Endothelial cell of umbilical vein (primary cell): ENCODE measurements around the gene TCERG1L. TPM values are rescaled to one million over a fixed set of nuclear protein-coding genes. Genes with fewer than 3 reads are reported as not detected.

Experiments
- BruUV-seq: library from RNA; stranded (reverse); fragments of 400-500 nt; replicated peaks from 2 replicates; lab custom pipeline; 2021; lab: Mats Ljungman, UMichigan
- CTCF ChIA-PET: fragments of 300-600, 350-600 bp; sonication (Branson Sonifier 250); formaldehyde crosslinking; loops from one replicate; lab custom pipeline; 2021; ENCODE audit warnings: antibody characterized with exemption, inconsistent platforms; lab: Charles Lee
- POLR2A ChIA-PET: fragments of 300-600, 350-600 bp; sonication (Branson Sonifier 250); formaldehyde crosslinking; loops from one replicate; lab custom pipeline; 2021; ENCODE audit warnings: antibody characterized with exemption, inconsistent platforms; lab: Charles Lee
- DNase-seq: peaks from one replicate; pipeline ENCODE4 v3.0.0-alpha.2; 2011; ENCODE audit warnings: low read depth, low spot score
- FAIRE-seq: peaks from 2 replicates; lab custom pipeline; 2011; peaks lifted over from hg19 to GRCh38; lab: Jason Lieb, UNC
- H2AFZ ChIP-seq: 2 replicates; pipeline ENCODE4 v1.6.0; 2012; ENCODE audit warnings: low read depth, low read length, control low read depth, inconsistent platforms
- H3K27ac ChIP-seq: 2 replicates; pipeline ENCODE4 v1.5.1; 2011; ENCODE audit warnings: low read depth, mild to moderate bottlenecking, control low read depth, low read length, moderate library complexity; ENCODE audit not compliant: insufficient read depth
- H3K27me3 ChIP-seq, 2 experiments: 2 replicates each; pipeline versions ENCODE4 v1.6.0 to v1.6.1; 2011; ENCODE audit warnings: low read length in 2 of 2, mixed read lengths in 1 of 2; ENCODE audit not compliant: control insufficient read depth in 2 of 2, insufficient read depth in 2 of 2
- H3K36me3 ChIP-seq, 2 experiments: 2 replicates in 1 of 2; 3 replicates in 1 of 2; pipeline ENCODE4 v1.5.1; 2011; ENCODE audit warnings: low read length in 2 of 2, mild to moderate bottlenecking in 1 of 2, moderate library complexity in 1 of 2; ENCODE audit not compliant: control insufficient read depth in 2 of 2, insufficient read depth in 2 of 2; ENCODE audit errors: extremely low read depth in 1 of 2
- H3K4me1 ChIP-seq: 3 replicates; pipeline ENCODE4 v1.5.1; 2011; ENCODE audit warnings: mild to moderate bottlenecking, low read length; ENCODE audit not compliant: control insufficient read depth, insufficient read depth; ENCODE audit errors: extremely low read depth
- H3K4me2 ChIP-seq: 2 replicates; pipeline ENCODE4 v1.6.1; 2011; ENCODE audit warnings: low read length, control low read depth, mixed read lengths; ENCODE audit not compliant: insufficient read depth
- H3K4me3 ChIP-seq, 3 experiments: fragments of 200-600 bp in 1 of 3; sonication (generic), shearing (Covaris generic) in 1 of 3; replicated peaks in 1 of 3; 2 replicates each; pipeline ENCODE4 v1.5.1; 2011 to 2016; ENCODE audit warnings: control low read depth in 3 of 3, low read length in 3 of 3, mild to moderate bottlenecking in 2 of 3, inconsistent platforms in 1 of 3, low read depth in 1 of 3, moderate library complexity in 1 of 3; ENCODE audit not compliant: insufficient read depth in 1 of 3
- H3K79me2 ChIP-seq: 2 replicates; pipeline ENCODE4 v1.6.0; 2012; ENCODE audit warnings: low read length, inconsistent platforms; ENCODE audit not compliant: control insufficient read depth, insufficient read depth
- H3K9ac ChIP-seq: replicated peaks from 2 replicates; pipeline ENCODE3; 2011; ENCODE audit warnings: low read length, control low read depth; ENCODE audit not compliant: insufficient read depth; ENCODE audit errors: extremely low read depth
- H3K9me1 ChIP-seq: replicated peaks from 3 replicates; pipeline ENCODE4 v1.6.0; 2011; ENCODE audit warnings: mild to moderate bottlenecking, low read length; ENCODE audit not compliant: control insufficient read depth, insufficient read depth; ENCODE audit errors: extremely low read depth
- H3K9me3 ChIP-seq: replicated peaks from 2 replicates; pipeline ENCODE4 v1.5.1; 2012; ENCODE audit warnings: low read length, inconsistent platforms; ENCODE audit not compliant: control insufficient read depth, insufficient read depth
- H4K20me1 ChIP-seq: replicated peaks from 2 replicates; pipeline ENCODE3; 2011; ENCODE audit warnings: mild to moderate bottlenecking, low read length; ENCODE audit not compliant: control insufficient read depth, insufficient read depth; ENCODE audit errors: extremely low read depth
- EZH2 ChIP-seq: IDR thresholded peaks from 2 replicates; pipeline ENCODE4 v1.6.1; 2012; ENCODE audit warnings: borderline replicate concordance, low read depth, mild to moderate bottlenecking, moderate library complexity, low read length, inconsistent platforms; ENCODE audit not compliant: severe bottlenecking
- FOS ChIP-seq: IDR thresholded peaks from 2 replicates; pipeline ENCODE4 v1.6.1; 2011; ENCODE audit warnings: mild to moderate bottlenecking, low read length, moderate library complexity, borderline replicate concordance; ENCODE audit not compliant: insufficient read depth
- JUN ChIP-seq: IDR thresholded peaks from 2 replicates; pipeline ENCODE4 v1.6.1; 2011; ENCODE audit warnings: borderline replicate concordance, low read depth; ENCODE audit not compliant: insufficient read length, insufficient read depth
- MYC ChIP-seq: IDR thresholded peaks from one replicate; pipeline ENCODE4 v1.6.1; 2011; ENCODE audit warnings: mild to moderate bottlenecking, low read depth, low read length
- POLR2A ChIP-seq: IDR thresholded peaks from 2 replicates; pipeline ENCODE4 v1.6.1; 2012; ENCODE audit warnings: low read depth, mild to moderate bottlenecking, control low read depth, low read length
- dilution Hi-C: fragments of 300-500 bp; cut with MboI; formaldehyde crosslinking; loops from one replicate; pipeline ENCODE4 v1.15.0; 2019; ENCODE audit warnings: low sequenced_read_pairs; ENCODE audit not compliant: extremely low pct_ligation_motif_present
- intact Hi-C: fragments of 100-400 bp; cut with micrococcal nuclease; formaldehyde crosslinking; loops from one replicate; pipeline ENCODE4 v1.10.0; 2022
- polyA plus RNA-seq, 4 experiments: library from polyadenylated mRNA; depleted of rRNA in 3 of 4; stranded (reverse) in 3 of 4; unstranded in 1 of 4; fragments of >200 nt; gene quantifications; 2 replicates each; pipeline versions ENCODE4 v1.2.1 to v1.2.3, GENCODE V29; 2011 to 2012; ENCODE audit warnings: missing spikeins in 1 of 4
- total RNA-seq: library from RNA; stranded (reverse); gene quantifications from 2 replicates; pipeline ENCODE4 v1.2.3, GENCODE V29; 2021
- TF ChIP-seq, protein P1 (sequence below): IDR thresholded peaks from 2 replicates; pipeline ENCODE4 v1.6.1; 2011; ENCODE audit not compliant: insufficient read depth, insufficient read length
- TF ChIP-seq, protein P2 (sequence below), 2 donors: IDR thresholded peaks; 1 replicate in 1 of 2; 2 replicates in 1 of 2; pipeline ENCODE4 v1.5.1; 2011; ENCODE audit warnings: low read length in 2 of 2, mild to moderate bottlenecking in 2 of 2, moderate library complexity in 2 of 2, control low read depth in 1 of 2, inconsistent platforms in 1 of 2, low read depth in 1 of 2; ENCODE audit not compliant: insufficient read depth in 1 of 2; ENCODE audit errors: extremely low read depth in 1 of 2

Gene TCERG1L
- total and polyA plus RNA-seq, 2 donors (not counting 3 experiments of a cell fraction or from before 2014, with no cell fraction given): not detected

DNA sequence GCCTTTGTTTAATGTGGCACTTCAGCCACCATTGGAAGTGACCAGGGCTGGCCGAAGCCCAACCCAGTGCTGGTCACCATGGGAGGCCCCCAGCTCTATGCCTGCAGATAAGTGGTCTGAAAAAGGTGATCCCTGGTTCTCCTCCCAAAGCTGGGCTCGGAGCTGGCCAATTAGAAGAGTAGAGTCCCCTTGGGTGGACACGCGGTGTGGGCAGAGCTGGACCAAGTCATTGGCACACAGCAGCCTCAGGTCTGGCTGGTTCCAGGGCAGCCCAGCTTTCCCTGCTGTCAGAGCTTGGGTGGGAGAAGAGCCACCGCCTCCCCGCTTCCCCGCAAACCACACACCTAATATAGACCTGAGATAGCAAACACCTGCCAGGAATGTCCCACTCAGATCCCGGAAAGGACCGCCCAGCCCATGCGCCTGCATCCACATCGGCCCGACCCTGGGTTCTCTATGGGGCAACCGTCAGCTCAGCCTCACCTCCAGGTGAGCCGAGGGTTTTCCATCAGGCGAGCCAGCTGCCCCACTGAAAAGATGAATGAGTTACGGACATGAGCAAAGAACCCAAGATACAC is 84.3 kb downstream of the TCERG1L start:
- no TSS peak for BruUV-seq

DNA sequence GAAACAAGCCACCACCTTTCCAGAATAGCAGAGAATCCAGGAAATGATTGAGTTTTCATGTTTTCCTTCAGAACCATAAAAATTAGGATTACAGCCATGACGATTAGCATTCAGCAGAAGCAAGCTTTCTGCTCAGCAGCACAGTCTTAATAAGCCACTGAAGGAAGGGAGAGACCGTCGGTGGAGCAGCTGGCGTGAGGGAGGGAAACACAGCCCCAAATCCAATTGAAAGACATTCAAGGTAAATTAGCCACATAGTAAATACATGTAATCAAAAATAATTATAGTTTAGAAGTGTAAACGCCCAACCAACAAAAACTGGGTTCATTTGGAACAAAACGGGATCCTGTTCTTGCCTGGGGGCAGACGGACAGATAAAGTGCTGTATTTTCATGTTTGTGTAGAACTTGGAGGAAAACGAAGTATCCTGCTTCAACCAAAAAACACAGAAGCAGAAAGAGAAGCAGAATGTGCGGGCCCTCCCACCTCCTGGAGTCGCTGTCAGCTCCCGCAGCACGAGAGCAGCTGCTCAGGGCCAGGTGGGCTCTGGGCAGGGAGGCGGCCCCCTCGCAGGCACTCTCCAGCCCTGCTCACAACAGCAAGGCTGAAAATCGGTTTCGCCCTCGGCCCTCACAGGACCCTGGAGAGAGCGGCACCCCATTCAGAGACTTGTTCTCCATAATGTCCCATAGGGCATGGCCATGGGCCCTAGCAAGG is 84.9 kb downstream of the TCERG1L start:
- intact Hi-C loops: no loop called here
- ChIA-PET POLR2A (no interaction called here), CTCF (no interaction called here)
- TF ChIP-seq EZH2: no peak
- no peak for TF ChIP-seq FOS
- TF ChIP-seq, protein P1, sequence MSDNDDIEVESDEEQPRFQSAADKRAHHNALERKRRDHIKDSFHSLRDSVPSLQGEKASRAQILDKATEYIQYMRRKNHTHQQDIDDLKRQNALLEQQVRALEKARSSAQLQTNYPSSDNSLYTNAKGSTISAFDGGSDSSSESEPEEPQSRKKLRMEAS: no peak
- no peak for TF ChIP-seq MYC
- no peak for TF ChIP-seq JUN
- TF ChIP-seq, protein P2, sequence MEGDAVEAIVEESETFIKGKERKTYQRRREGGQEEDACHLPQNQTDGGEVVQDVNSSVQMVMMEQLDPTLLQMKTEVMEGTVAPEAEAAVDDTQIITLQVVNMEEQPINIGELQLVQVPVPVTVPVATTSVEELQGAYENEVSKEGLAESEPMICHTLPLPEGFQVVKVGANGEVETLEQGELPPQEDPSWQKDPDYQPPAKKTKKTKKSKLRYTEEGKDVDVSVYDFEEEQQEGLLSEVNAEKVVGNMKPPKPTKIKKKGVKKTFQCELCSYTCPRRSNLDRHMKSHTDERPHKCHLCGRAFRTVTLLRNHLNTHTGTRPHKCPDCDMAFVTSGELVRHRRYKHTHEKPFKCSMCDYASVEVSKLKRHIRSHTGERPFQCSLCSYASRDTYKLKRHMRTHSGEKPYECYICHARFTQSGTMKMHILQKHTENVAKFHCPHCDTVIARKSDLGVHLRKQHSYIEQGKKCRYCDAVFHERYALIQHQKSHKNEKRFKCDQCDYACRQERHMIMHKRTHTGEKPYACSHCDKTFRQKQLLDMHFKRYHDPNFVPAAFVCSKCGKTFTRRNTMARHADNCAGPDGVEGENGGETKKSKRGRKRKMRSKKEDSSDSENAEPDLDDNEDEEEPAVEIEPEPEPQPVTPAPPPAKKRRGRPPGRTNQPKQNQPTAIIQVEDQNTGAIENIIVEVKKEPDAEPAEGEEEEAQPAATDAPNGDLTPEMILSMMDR (IDR thresholded peaks at IDR 0.05; ENCODE audit: extremely low read depth in 1 of 2, insufficient read depth in 1 of 2, low read depth in 1 of 2, low read length in 2 of 2): no peak
- H3K4me3 ChIP-seq: no peak overlapping the region
- no peaks in the 10 kb centered on the region for H4K20me1 ChIP-seq
- H3K9me1 ChIP-seq: no peaks in the 10 kb centered on the region
- H3K4me1 ChIP-seq: no peaks in the 10 kb centered on the region
- no peak for DNase-seq
- peaks cover 9% of the 10 kb centered on the region for H3K9me3 ChIP-seq
- H2AFZ ChIP-seq: no peak overlapping the region
- no peak overlapping the region for H3K27ac ChIP-seq
- H3K9ac ChIP-seq: no peak overlapping the region
- dilution Hi-C loops: no loop called here
- no peaks in the 10 kb centered on the region for H3K36me3 ChIP-seq
- no peaks in the 10 kb centered on the region for H3K27me3 ChIP-seq
- no TSS peak for BruUV-seq
- no peak for FAIRE-seq
- no peaks in the 10 kb centered on the region for H3K79me2 ChIP-seq
- H3K4me2 ChIP-seq: no peak overlapping the region

More for the DNA sequence above, 84.3 kb downstream of the TCERG1L start:
- H3K79me2 ChIP-seq: no peaks in the 10 kb centered on the region
- DNase-seq (no peak), FAIRE-seq (no peak)
- dilution Hi-C loops (no loop called here), intact Hi-C loops (no loop called here)
- ChIA-PET CTCF (no interaction called here), POLR2A (no interaction called here)
- TF ChIP-seq POLR2A: no peak
- TF ChIP-seq, protein P2 (IDR thresholded peaks at IDR 0.05; ENCODE audit: extremely low read depth in 1 of 2, insufficient read depth in 1 of 2, low read depth in 1 of 2, low read length in 2 of 2): no peak
- no peaks in the 10 kb centered on the region for H4K20me1 ChIP-seq
- H2AFZ ChIP-seq: no peak overlapping the region
- H3K4me3 ChIP-seq: no peak overlapping the region
- H3K9me1 ChIP-seq: no peaks in the 10 kb centered on the region
- H3K4me1 ChIP-seq: no peaks in the 10 kb centered on the region
- H3K27ac ChIP-seq: no peak overlapping the region
- no peaks in the 10 kb centered on the region for H3K27me3 ChIP-seq
- H3K4me2 ChIP-seq: no peak overlapping the region
- no peaks in the 10 kb centered on the region for H3K36me3 ChIP-seq
- peaks cover 9% of the 10 kb centered on the region for H3K9me3 ChIP-seq
- no peak overlapping the region for H3K9ac ChIP-seq
